NCI-H510A (cell line): ENCODE measurements around the gene ADGRB3.

Experiments used
- DNase-seq: peaks from one replicate; lab custom pipeline; 2025; lab: John Stamatoyannopoulos, UW

ADGRB3 gene

GRCh38 chr6:69128411-69128810, 493.3 kb downstream of the ADGRB3 start:
- no peak for DNase-seq

- DNase-seq, result no peak
Measured at GRCh38 chr6:69129046-69129445, 494.0 kb downstream of the ADGRB3 start.

GRCh38 chr6:69135927-69136326, 500.8 kb downstream of the ADGRB3 start:
- DNase-seq, result no peak

- DNase-seq, result no peak
Measured at GRCh38 chr6:69138148-69138547, 503.1 kb downstream of the ADGRB3 start.

GRCh38 chr6:69138893-69139494, 503.9 kb downstream of the ADGRB3 start:
- DNase-seq, result no peak

- no peak for DNase-seq
Measured at GRCh38 chr6:69145062-69145461, 510.0 kb downstream of the ADGRB3 start.

- DNase-seq, result peak; percentile 26
Measured at GRCh38 chr6:69146385-69146784, 511.3 kb downstream of the ADGRB3 start.

- no peak for DNase-seq
Measured at GRCh38 chr6:69155467-69155866, 520.4 kb downstream of the ADGRB3 start.

- DNase-seq, result no peak
Measured at GRCh38 chr6:69162811-69163210, 527.7 kb downstream of the ADGRB3 start.

GRCh38 chr6:69164564-69165229, 529.6 kb downstream of the ADGRB3 start:
- DNase-seq, result no peak

- no peak for DNase-seq
Measured at GRCh38 chr6:69179681-69180080, 544.6 kb downstream of the ADGRB3 start.

- DNase-seq, result no peak
Measured at GRCh38 chr6:69180361-69181067, 545.4 kb downstream of the ADGRB3 start.

GRCh38 chr6:69181964-69182363, 546.9 kb downstream of the ADGRB3 start:
- DNase-seq, result no peak

- no peak for DNase-seq
Measured at GRCh38 chr6:69185276-69185675, 550.2 kb downstream of the ADGRB3 start.

GRCh38 chr6:69202768-69203167, 567.7 kb downstream of the ADGRB3 start:
- no peak for DNase-seq

GRCh38 chr6:69216127-69216526, 581.0 kb downstream of the ADGRB3 start:
- no peak for DNase-seq

GRCh38 chr6:69217343-69217742, 582.3 kb downstream of the ADGRB3 start:
- no peak for DNase-seq

- DNase-seq, result no peak
Measured at GRCh38 chr6:69220375-69220774, 585.3 kb downstream of the ADGRB3 start.

GRCh38 chr6:69232008-69232407, 596.9 kb downstream of the ADGRB3 start:
- DNase-seq, result no peak

GRCh38 chr6:69232496-69232895, 597.4 kb downstream of the ADGRB3 start:
- no peak for DNase-seq

GRCh38 chr6:69232911-69233448, 597.9 kb downstream of the ADGRB3 start:
- no peak for DNase-seq

- DNase-seq, result no peak
Measured at GRCh38 chr6:69238067-69238466, 603.0 kb downstream of the ADGRB3 start.

GRCh38 chr6:69246983-69247382, 611.9 kb downstream of the ADGRB3 start:
- DNase-seq, result no peak
